ENCODE data around the gene CD28.

The CD28 gene

GRCh38 chr2:203685081-203685621 is 21.3 kb upstream of the CD28 start:
- no peak overlapping the region for H3K27ac ChIP-seq
- TF ChIP-seq CTCF (IDR thresholded peaks at IDR 0.05) = no peak
- TF ChIP-seq ZFX (IDR thresholded peaks at IDR 0.05; ENCODE audit: borderline replicate concordance) = no peak

GRCh38 chr2:203685789-203686420 is 20.5 kb upstream of the CD28 start:
- TF ChIP-seq ZFX (IDR thresholded peaks at IDR 0.05; ENCODE audit: borderline replicate concordance) (no peak), CTCF (IDR thresholded peaks at IDR 0.05) (no peak)
- H3K27ac ChIP-seq = no peak overlapping the region

DNA sequence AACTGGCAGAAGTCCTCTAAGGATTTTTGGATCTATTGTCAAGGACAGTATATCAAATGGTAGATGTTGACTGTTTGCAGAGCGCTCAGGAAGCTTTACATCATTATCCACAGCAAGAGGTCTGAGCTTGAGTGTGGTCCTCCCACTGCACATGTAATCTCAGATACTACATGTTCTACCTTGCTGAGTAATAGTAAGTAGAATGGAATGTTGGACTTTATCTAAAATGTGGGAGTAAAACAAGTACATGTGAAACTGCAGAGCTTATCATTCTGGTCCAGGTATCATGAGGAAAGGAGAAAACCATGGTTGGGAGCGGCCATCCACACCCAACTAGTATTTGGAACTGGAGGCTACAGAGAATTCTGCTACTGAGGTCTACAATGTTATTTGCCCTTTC is 19.3 kb upstream of the CD28 start:
- TF ChIP-seq CTCF (IDR thresholded peaks at IDR 0.05) (no peak), ZFX (IDR thresholded peaks at IDR 0.05; ENCODE audit: borderline replicate concordance) (no peak)
- H3K27ac ChIP-seq = no peak overlapping the region

- H3K27ac ChIP-seq = no peak overlapping the region
- no peak for TF ChIP-seq ZFX (IDR thresholded peaks at IDR 0.05; ENCODE audit: borderline replicate concordance)
- TF ChIP-seq CTCF (IDR thresholded peaks at IDR 0.05) = no peak
These were observed 17.6 kb upstream of the CD28 start for GRCh38 chr2:203688798-203689197.

DNA sequence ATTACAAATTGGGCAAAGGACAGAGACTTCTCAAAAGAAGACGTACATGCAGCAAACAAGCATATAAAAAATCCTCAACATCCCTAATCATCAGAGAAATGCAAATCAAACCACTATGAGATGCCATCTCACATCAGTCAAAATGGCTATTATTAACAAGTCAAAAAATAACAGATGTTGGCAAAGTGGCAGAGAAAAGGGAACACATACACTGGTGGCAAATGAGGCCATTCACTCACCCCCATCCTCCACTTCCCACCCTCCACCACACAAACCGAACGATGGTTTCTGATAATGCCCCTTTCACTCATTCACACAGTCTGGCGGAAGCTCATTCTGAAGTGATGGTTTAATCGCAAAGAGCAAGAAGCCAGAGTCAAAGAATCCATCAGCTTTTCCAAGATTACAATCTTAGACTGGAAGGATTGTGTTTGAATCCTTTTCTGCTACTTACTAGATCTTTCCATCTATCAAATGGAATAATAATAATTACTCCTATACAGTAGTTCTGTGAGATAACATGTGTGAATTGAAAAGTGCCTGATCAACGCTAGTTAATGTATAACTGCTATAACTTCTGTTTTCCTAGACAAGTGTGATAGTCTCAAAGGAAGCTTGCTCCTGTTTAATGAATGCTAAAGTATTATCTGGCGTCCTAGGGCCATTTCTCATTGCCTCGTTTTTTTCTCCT is 16.9 kb upstream of the CD28 start:
- no peak overlapping the region for H3K27ac ChIP-seq
- TF ChIP-seq ZFX (IDR thresholded peaks at IDR 0.05; ENCODE audit: borderline replicate concordance) (no peak), CTCF (IDR thresholded peaks at IDR 0.05) (no peak)

- TF ChIP-seq CTCF (IDR thresholded peaks at IDR 0.05) = no peak
- no peak for TF ChIP-seq ZFX (IDR thresholded peaks at IDR 0.05; ENCODE audit: borderline replicate concordance)
These were observed 16.4 kb upstream of the CD28 start for GRCh38 chr2:203690117-203690431.

GRCh38 chr2:203690441-203691047 is 15.9 kb upstream of the CD28 start:
- no peak for TF ChIP-seq ZFX (IDR thresholded peaks at IDR 0.05; ENCODE audit: borderline replicate concordance)
- no peak for TF ChIP-seq CTCF (IDR thresholded peaks at IDR 0.05)
- H3K27ac ChIP-seq = no peak overlapping the region

More at GRCh38 chr2:203690117-203690431, 16.4 kb upstream of the CD28 start:
- no peak overlapping the region for H3K27ac ChIP-seq

Data from 22Rv1 (cell line).